HG02759 (cell line): Measurements from ENCODE around the gene AGAP1.

Experiments
- ATAC-seq: cut with Tn5 transposase; IDR thresholded peaks from one replicate; pipeline ENCODE4 v1.9.1; 2021; ENCODE audit warnings: mild to moderate bottlenecking, moderate library complexity; ENCODE audit not compliant: unreplicated experiment

AGAP1 gene

DNA sequence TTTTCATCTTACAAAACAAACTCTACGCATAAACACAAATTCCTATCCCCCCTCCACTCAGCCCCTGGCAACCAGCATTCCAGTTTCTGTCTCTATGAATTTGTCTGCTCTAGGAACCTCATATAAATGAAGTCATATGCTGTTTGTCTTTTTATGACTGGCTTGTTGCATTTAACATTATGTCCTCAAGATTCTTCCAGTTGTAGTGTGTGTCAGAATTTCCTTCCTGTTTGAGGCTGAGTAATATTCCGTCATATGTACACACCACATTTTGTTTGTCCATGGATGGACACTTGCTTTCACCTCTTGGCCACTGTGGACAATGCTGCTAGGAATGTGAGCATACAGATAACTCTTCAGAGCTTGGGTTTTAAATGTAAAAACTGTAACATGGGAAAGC is 402.2 kb downstream of the AGAP1 start:
- no peak for ATAC-seq

DNA sequence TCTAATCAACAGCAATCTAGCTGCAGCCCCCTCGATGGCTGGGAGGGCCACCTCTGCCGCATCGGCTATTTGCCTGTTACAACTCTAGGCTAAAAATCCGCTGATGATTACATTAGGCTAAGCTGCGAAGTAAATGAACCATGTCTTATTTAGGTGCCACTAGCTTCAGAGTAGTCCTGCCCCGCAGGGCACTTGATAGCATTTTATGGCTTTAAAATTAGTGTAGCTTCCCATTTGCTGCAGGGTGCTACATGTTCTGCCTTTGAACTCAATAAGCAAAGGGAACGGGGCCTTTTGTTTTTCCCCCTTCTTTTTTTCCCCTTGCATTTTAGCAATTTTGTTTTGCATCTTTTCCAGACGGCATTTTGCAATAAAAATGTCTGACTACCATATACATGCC is 404.1 kb downstream of the AGAP1 start:
- ATAC-seq: no peak

DNA sequence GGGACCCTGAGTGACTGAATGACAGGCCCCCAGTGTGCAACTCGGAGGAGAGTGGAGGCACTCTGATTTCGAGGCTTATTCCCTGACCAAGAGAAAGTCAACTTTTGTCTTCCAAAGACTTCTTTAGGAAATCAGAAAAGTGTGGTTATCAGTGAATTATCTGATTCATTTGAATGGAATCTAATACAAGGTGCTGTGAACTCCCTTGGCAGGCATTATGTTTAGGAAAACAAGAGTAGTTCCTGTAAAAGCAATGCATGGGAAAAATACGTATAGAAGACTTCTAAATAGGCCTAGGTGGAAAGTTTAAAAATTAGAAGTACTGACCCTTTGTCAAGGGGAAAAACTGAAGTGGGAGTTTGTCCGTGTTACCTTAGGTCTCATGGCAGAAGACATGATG is 404.9 kb downstream of the AGAP1 start:
- no peak for ATAC-seq

DNA sequence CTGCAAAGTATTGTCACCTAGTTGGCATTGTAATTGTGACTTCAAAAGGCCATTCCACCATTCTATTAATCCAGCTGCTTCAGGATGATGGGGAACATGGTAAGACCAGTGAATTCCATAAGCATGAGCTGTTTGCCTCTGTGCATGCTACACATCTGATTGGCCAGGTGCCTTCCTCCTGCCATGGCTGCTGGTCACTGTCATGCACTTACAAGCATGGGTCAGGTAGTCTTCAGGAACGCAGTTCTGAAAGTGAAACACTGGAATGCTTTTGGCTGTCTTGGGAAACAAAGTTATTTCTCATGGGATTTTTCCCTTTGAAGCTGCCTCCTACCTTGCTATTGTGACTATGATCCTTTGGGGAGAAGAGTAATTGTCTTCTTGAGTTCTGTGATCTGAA is 406.8 kb downstream of the AGAP1 start:
- no peak for ATAC-seq

DNA sequence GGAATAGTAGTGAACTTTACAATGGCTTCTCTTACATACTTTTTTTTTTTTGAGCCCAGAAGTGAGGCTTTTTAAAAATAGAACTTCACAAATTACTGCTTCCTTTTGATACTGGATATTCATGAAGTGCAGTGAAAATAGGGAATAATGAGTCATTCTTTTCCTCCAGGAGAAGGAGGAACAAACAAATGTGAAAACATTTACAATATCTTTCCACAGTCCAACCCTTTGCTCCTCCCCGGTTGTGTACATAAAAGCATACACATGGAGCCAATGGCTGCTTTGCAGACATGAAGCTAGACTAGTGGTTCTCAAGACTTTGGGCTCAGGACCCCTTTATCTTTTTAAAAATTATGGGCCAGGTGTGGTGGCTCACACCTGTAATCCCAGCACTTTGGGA is 407.4 kb downstream of the AGAP1 start:
- ATAC-seq: no peak

DNA sequence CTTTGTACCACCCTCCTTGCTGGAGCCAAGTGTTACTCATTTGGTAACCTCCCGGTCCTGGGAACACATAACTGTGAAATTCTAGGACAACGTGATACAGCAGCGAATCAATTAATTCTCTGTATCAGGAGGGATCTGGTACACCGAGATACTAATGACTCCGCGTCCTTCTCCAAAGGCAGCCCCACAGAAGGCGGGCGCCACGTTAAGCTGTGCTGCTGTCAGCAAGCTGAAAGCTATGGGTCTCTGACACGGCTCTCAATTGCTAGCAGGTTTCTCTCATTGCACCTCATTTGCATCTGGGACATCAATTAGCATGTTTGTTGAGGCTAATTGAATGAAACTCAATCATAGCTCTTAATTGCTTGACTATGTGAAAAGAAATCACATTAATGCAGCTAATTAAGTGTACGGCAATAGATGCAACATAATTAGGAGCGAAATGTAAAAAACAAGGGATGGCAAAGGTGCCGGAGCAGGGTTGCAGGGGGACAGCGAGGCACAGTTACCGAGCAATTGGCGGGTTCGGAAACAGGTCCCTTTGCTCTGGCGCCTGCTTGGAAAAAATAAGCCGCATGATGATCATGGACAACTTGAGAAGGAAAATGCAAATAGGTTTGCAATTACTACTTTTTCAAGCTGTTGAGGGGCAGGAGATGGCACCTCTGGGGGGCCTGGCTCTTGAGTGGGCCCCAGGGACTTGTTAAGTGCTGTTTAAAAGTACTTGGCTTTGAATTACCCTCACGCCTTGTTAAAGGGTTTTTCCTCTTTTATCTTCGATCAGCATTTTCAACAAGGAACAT is 410.1 kb downstream of the AGAP1 start:
- ATAC-seq: no peak

DNA sequence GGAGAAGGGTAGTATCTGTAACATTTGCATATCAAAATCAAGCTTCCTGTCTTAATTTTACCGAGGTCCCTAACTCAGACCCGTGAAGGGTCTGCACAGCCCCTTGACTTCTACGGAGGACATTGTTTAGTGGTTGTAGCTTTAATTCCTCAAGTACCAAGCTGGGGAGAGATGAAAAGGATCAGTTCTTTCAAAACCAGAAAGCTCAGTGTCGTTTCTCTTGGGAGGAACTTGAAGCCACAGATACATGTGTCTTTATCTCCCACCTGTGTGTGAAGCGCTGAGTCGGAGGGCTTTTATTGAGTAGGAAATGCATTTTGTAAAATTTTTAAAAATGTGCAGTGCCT is 410.7 kb downstream of the AGAP1 start:
- ATAC-seq: no peak

DNA sequence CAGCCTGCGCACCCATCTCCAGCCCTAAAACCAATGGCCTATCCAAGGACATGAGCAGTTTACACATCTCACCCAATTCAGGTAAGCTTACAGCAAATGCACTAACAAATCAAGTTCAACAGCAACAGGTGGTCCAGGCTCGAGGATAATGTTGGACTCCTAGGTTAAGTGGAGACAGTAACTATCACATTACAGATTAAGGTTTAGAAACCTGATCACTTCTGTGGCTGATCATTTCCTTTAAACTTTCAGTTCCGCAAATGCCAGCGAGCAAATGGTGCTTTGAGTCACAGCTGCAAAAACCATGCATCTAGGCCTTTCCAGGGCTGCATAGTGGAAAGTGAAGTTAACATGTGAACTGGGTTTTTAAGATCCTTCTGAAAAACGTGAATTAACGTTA is 415.0 kb downstream of the AGAP1 start:
- no peak for ATAC-seq

DNA sequence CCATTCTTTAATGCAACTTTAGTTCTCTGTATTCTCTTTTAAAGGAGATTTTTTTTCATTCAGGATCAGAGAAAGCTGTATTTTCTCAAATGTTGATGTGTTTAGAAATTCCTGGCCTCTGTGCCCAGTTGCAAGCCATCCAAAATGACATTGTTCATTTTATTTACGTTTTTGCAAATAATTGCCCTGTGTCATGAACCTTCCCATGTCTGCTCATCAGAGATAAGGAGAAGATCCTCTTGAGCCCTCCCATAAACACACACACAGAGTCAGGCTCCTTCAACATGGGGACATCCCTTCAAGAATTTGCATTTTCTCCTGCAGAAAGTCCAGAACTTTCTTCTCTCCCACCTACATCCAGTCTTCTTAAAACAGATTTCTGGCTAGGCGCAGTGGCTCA is 415.5 kb downstream of the AGAP1 start:
- ATAC-seq: no peak

DNA sequence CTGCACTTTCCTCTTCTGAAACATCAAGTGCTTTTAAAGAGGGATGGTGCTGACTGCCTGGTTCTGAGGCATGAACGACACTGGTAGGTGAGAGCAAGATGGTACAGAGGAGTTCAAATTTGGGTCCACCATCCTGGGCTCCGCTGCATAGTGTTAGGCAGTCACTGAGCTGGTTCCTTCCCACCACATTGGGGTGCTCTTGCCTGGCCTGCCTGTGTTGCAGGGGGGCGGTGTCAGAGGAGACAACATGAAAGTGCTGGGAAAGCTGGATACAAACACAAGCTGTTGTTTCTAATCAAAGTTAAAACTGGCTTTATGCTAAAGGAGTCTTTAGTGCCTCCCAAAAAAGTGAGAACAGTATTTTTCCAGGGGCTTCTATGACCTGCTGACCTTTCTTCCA is 416.2 kb downstream of the AGAP1 start:
- no peak for ATAC-seq

DNA sequence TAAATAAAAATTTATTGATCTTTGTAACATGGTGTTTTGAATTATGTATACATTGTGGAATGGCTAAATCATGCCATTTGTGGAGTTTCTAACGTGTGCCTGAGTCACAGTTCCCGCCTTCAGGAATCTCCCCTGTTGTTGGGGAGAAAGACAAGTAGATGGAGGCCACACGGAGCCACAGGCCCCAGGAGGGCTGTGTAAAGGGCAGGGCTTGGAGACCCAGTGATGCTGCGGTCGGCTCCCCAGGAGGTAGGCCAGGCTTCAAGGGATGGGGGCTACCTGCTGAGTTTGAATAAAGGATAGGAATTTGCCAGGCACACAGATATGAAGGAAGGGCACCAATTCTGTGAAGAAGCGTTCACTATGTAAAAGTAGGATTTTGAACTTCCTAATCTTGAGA is 417.3 kb downstream of the AGAP1 start:
- ATAC-seq: no peak

DNA sequence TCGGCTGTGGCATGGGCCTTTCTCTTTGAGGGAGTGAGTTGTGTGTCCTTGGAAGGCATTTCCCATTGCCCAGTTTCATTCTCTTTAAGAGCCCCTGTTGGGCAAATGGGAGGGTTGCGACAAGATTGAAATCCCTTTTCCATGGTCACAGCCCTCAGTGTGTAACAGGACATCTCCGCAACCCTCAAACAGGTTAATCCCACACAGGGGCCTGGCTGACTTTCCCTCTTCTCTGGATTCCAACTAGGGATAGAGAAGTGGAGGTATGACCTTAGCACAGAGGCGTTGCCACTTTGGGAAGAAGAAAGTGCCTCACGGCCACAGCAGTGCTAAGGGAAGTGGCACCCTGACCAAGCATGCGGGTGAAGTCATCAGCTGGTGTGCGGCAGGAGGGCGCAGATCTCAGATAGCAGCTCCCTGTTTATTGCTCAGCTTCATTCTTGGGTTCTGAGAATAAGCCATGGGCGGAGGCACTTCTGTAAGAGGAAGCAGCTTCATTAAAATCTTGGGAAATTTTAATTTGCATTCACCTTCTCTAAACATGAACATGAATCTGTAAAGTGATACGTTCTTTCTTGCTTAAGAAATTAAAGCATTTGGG is 417.9 kb downstream of the AGAP1 start:
- no peak for ATAC-seq

DNA sequence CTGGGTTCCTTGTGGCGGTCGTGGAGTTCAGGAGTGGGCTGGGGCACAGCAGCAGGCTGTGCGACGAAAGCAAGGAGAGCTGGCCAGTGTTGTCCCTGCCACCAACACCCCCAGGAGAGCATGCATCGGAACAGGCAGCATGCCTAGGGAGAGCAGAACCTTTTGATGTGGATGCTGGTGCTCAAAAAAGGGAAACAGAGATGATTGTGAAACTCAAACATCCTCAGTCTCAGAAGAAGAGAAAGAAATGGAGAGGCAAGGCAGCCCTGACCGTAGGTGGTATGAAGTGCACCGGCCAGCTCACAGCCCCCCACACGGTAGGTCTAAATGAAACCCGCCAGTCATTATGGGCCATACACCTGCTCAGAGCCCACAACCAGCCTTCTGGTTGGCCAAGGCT is 420.9 kb downstream of the AGAP1 start:
- no peak for ATAC-seq

DNA sequence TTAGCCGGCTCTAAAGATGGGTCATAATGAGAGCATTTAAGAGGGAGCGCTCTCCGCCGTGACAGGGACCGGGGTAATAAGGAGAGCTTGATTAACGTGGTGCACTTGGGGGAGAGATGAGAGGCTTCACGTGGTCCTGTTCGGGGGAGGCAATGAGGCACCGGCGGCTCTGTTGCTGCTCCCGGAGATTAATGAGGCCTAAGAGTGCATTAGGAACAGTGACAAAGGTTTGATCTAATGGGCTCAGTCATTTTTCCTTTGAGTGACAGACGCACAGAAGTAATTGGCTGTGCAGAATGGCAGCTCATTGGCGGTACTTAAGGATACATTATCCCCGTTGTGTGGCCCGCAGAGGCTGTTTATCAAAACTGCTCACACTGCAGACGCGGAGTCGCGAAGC is 423.7 kb downstream of the AGAP1 start:
- ATAC-seq: no peak

DNA sequence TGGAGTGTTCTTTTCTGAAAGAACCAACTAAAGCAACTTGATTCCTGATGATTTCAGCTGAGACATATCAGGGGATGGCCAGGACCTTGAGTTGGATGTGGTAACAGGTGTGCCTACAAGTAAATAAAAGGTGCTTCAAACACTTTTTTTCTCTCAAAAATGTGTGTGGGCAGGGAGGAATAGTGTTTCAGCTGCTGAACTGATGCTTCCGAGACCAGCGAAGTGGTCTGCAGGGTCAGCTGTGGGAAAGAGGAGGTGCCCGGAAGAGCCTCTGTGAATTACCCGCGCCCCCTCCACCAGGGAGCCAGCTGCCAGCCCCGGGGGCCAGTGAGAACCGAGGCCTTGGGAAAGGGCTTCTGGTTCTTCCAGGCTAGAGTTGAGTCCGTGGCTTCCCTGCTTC is 425.0 kb downstream of the AGAP1 start:
- ATAC-seq: no peak

DNA sequence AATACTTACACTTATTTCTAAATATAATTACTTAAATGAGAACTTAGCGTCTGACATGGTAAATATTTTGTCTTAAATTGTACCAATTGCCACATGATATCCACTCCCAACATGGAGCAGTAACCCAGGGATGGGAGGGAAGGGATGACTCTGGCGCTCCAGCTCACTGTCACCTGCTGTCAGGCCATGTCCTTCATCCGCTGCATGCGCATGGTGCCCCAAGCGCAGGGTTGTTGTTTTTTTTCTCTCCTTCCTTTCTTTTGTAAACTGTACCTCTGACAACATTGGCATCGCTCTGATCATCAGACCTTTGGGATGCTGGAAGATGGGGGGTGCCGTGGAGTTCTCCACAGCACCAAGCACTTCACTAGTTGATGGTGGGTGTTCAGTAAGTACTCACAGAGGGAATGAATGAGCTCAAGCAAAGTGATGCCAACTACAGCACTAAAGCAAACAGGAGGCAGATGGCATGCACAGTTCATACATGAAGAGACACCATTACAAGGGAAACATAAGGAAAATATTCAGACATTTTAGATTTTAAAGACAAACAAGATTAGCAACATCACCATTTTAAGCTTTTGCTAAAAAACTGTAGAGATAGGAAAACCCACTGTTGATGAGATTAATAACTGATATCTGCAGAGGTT is 426.5 kb downstream of the AGAP1 start:
- no peak for ATAC-seq

DNA sequence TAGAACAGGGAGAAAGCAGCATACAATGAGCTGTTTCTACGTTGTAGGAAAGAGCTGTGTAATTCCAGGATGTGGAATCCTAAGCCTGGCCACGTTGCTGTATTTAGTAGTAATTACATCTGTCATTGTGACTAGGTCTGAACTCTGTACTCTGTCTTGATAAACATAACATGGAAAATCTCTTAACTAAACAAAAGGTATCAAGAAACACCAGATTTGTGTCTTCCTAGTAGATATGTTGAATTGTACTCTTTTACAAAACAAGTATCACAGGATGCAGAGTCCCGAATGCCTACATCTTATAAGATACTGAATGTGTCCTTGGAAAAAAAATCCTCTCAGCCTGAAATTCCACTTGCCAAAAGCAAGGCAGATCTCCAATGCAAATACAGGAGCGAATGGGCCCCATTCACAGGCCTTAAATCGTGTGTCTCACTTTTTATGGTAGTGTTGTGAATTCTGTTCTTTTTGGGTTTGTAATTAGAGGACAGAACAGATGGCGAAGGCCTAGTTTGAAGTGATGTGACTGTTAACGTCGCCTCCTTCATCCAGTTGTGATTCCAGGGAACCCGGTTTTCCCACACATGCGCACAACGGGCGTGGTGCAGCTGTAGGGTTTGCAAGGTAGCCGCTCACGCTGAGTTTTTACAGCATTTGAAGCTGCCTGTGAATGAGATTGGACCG is 427.8 kb downstream of the AGAP1 start:
- no peak for ATAC-seq

DNA sequence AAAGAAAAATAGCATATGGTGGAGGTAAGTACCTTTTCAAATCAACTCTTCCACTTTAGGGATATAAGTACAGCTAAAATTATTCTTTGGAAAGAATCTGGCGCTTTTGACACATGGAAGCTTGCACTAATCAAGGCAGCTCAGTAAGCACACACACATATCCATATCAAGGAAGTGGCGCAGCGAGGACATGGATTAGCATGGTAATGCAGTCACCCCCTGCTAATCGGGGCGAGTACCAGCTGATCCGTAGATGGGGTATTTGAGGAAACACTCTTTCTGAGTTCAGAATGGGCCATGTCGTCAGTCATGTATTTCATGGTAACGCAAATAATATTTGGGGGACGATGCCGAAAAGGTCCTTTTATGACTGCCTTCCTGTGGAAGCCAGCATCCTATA is 429.0 kb downstream of the AGAP1 start:
- no peak for ATAC-seq

DNA sequence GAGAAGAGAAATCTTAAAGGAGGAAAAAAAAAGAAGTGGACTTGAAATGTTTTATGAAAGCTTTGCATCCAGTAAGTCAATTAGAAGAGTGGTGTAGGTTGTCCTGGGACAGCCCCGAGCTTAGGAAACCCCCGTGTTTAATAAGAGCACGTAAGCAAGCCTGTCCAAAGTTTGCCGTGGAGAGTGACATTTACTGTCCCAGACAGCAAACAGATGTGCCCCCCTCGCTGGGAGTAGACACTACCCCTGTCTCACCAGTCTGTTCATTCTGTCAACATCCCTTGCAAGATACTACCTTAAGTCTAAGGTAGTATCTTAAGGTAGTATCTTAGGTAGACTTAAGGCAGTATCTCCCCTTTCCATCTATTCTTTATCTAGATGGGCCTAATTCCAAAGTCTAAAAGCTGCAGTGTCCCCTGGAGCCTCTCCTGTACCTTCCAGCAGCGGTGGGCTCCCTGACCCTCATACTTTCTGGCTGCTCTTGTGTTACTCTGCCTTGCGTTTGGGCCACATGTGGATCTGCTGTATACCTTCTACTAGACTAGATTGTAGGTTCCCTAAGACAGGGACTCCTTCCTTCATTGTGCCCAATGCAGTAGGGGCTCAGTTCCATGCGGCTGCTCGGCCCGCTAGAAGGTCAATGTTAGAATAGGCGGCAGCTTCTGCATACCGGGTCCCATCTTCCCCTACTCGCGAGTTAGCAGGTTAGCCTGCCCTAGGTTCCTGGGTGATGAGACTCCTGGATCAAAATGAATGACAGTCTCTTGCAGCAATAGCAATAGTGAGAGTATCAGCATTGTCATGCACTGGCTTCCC is 430.2 kb downstream of the AGAP1 start:
- no peak for ATAC-seq

DNA sequence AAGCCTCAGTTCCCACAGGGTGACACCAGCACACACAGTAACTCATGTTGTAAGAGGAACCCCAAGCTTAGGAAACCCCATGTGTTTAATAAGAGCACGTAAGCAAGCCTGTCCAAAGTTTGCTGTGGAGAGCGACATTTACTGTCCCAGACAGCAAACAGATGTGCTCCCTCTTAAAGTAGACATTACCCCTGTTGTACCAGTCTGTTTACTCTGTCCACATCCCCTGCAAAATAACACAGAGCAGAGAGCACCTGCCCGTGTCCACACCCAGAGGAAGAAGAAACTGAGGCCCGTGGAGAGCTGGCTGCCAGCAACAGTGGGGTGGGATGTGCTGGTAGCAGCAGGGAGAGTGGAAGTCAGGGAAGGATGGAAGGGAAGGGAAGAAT is 430.8 kb downstream of the AGAP1 start:
- no peak for ATAC-seq

DNA sequence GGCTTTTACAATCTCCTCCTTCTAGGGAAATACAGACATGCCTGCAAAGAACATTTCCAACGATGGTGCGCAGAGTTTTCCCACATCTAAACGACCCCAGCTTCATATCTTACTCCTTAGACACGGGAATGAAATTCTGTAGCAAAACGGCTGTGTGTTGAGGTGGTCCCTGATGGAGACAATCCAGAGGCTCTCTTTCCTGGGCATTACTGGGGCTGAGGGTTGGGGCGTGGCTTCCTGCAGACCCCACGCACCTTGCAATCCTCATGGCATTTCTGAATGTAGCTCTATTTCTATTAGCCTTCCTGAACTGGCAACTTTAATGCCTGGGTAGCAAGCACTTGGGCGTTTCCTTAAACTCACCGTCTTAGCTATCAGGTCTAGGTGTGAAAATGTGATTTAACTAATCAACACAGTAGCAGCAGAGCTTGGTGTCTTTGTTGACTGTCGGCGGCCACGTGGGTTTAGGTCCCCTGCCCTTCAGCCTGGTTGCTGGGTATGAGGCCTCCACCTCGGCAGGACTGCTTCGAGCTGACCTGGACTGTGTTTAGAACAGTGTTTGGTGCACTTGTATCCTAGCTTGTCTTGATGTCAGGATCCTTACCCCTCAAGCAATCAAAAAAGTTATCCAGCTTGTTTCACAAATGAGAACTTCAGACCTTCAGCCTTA is 431.5 kb downstream of the AGAP1 start:
- ATAC-seq: no peak
